Measurements from ENCODE around the gene RAD51B.

The RAD51B gene

GRCh38 chr14:68229423-68230100 is 410.0 kb downstream of the RAD51B start:
- no peak for DNase-seq (ENCODE audit: low read depth in 2 of 2, low spot score in 1 of 2)

DNA sequence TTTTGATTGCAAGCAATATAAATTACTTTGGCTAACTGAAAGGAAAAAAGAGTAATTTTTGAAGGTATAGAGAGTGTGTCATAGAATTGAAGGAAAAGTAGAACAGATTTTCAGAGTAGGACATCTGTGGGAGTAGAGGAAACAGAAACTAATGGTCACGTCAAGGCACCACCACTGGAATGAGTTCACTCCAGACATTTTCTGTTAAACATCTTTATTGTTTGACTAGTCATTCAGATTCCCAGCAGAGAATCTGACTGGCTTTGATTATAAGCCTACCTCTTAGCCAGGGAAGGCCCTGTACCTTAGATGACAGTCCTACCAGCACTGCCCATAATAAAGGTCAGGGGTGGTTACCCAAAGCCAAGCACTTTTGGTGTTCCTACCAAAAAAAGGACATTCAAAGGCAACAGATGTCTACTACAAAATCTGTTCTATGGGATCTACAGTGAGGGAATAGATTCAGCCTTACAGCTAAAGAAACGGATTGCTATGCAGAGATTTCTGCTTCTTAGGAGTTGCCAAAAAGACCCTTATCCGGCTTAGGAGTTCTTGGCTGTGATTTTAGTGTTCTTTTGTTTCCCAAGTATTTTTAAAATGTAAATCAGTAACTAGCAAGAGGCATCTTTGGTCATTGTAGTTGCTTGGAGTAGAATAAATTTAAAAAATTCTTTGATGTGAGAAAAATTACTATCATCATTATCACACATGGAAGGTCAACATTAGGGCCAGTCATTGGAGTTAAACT is 410.8 kb downstream of the RAD51B start:
- DNase-seq (ENCODE audit: low read depth in 2 of 2, low spot score in 1 of 2) = no peak

- no peak for DNase-seq (ENCODE audit: low read depth in 2 of 2, low spot score in 1 of 2)
Measured at GRCh38 chr14:68230950-68231717, 411.6 kb downstream of the RAD51B start.

- DNase-seq (ENCODE audit: low read depth in 2 of 2, low spot score in 1 of 2) = no peak
Measured at GRCh38 chr14:68231898-68232297, 412.3 kb downstream of the RAD51B start.

DNA sequence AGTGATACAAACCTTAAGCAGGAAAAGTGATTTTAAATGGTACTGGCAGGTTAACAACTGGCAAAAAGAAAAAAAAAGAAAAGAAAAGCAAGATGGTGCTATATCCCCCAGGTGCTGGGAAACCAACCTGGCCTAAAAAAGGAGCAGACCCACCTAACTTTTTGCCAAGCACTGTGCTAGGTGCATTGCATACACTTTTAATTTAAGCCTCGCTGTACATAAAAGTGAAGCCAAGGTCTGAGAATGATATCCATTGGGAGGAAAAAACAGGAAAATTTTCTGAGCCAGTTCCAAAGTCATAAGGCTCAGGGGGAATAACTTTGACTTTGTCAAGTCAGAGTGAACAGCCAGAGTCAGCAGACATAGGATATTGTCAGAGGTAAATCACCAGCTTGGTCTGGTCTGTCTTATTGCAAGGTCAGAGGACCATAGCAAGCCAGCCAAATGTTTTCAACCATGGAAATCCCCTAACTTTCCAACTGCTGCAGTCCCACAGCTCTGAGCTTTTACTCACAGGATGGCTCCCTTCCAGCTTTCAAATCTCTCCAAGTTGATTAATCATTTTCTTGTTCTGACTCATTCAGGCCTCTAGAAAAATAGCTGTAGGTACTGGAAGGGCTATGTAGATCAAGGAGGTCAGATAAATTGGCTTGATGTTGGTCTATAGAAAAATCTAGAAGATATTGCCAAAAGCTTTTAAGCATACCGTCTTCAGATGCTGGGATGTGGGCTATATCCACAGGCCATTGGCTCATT is 412.9 kb downstream of the RAD51B start:
- no peak for DNase-seq (ENCODE audit: low read depth in 2 of 2, low spot score in 1 of 2)

GRCh38 chr14:68233101-68233784 is 413.7 kb downstream of the RAD51B start:
- DNase-seq (ENCODE audit: low read depth in 2 of 2, low spot score in 1 of 2) = no peak

DNA sequence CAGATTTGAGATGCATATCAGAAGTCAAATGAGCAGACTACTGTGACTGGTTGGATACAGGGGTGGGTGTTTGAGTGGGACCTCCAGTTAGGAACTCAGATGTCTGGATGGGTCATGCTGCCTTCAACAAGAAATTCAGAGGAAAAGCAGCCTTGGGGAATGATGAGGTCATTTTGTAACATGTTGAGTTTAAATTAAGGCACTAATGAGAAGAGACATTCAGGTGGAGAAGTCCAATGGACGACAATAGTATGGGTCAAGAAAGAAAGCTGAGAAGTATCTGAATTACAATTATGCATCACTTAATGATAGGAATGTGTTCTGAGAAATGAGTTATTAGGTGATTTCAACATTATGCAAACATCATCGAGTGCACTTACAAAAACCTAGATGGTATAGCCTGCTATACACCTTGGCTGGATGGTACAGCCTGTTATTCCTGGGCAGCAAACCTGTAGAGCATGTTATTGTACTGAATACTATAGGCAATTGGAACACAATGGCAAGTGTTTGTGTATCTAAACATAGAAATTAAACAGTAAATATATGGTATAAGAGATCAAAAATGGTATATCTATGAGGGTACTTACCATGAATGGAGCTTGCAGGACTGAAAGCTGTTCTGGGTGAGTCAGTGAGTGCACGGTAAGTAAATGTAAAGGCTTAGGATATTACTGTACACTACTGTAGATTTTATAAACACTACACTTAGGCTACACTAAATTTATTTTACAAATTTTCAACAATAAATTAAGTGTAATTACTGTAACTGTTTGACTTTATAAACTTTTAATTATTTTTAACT is 414.7 kb downstream of the RAD51B start:
- DNase-seq (ENCODE audit: low read depth in 2 of 2, low spot score in 1 of 2) = no peak

DNA sequence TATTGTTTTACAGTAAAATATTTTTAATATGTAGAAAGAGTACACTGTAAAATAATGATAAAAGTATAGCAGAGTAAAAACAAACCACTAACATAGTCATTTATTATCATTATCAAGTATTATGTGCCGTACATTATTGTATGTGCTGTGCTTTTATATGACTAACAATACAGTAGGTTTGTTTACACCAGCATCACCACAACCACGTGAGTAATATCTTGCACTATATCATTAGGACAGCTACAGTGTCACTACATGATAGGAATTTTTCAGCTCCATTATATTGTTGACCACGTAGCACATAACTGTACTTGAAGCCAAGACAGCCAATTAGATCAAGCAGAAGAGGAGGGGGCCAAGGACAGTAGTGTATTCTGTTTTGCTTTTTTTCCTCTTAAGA is 415.4 kb downstream of the RAD51B start:
- DNase-seq (ENCODE audit: low read depth in 2 of 2, low spot score in 1 of 2) = no peak

DNA sequence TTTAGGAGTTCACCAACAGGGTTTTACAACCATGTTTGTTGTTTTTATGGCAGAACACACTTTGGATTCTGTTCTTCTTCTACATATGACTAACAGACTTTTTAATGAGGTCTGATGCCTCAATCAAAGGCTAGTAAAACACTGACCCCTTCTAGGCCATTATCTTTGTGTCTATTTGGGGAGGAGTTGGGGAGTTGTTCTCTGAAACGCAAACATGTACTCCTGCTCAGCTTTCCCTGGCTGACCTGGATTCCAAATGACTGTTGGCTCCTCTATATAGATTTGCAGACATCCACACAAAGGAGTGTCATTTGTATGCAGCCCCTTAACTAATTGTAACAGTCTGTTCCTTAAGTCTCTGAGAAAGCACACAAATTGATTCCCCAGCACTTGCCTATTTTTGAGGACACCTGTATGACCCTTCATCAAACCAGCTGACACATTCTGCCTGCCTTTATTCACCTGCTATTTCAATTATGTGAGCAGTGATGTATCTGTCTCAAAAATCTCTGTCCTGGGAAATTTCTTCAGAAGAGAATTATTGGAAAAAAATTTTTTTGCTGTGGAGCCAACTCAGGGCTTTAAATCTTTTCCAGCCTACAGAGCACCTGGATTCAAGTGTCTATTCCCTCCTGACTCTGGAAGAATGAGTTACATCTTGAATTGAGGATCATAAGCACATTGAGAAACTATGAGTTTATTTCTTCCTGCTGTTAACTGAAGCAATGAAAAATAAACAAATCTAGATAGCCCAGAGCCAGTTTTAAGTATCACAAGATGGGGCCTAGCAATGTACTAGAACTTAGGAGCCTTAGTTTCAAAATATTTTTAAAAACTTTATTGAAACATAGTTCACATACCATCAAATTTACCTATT is 417.2 kb downstream of the RAD51B start:
- DNase-seq (ENCODE audit: low read depth in 2 of 2, low spot score in 1 of 2) = no peak

DNA sequence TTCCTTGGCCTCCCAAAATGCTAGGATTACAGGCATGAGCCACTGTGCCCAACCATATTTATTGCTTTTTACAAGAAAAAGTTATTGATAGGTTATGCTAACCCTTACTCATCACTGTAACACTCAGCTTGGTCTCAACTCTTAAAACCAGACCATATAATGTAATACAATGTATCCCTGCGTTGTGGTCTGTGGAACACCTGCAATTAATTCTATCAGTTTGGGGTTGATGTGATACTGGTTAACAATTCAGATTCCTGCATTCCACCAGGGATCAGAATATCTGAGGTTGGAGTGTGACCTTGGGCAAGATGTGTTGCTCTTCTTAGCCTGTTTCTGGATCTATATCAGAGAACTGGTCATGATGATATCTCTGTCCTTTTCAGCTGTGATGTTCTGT is 419.0 kb downstream of the RAD51B start:
- DNase-seq (ENCODE audit: low read depth in 2 of 2, low spot score in 1 of 2) = no peak

DNA sequence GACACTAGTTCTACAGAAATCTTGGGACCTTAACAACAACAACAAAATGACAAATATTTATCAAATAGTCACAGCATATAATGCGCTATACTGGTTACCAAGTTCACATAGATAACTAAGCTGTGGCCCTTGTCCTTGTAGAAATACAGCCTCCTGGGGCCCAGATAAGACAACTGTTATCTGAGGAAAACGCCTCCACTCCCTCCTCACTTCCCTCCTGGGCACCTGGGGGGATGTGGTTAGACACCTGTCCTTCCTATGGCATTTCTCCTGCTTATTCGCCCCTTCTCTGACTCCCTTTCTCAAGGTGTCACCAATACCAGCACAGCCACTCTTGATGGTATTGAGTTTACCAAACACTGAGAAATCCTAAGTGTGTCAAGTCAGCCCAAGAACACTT is 419.4 kb downstream of the RAD51B start:
- DNase-seq (ENCODE audit: low read depth in 2 of 2, low spot score in 1 of 2) = no peak

- no peak for DNase-seq (ENCODE audit: low read depth in 2 of 2, low spot score in 1 of 2)
Measured at GRCh38 chr14:68239988-68240771, 420.6 kb downstream of the RAD51B start.

DNA sequence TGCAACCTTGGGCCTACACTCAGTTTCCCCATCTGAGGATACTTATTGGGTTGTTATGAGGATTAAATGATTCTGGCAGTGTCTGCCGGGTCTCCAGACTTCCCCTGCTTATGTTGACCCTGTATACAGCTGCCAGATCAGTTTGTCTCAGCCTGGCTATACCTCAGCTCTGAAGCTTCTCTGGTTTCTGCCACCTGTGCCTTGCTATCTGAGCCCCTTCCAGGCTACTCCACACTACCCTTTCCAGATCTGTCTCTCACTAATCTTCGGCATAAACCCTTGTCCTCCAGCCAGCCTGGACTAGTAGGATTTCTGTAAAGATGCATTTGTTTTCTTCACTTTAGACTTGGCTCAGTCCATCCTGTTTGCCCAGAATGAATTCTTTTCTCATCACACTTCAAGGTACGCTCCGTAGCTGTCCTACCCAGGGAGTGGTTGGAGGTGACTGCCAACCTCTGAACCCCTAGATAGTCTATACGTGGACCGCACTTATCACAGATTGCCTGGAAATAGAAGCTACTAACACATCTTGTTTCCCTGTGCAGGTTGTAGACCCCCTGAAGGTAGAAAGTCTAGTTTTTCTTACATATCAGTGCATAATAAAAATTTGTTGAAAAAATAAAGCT is 422.4 kb downstream of the RAD51B start:
- DNase-seq (ENCODE audit: low read depth in 2 of 2, low spot score in 1 of 2) = no peak

- DNase-seq (ENCODE audit: low read depth in 2 of 2, low spot score in 1 of 2) = no peak
Measured at GRCh38 chr14:68243450-68244010, 424.0 kb downstream of the RAD51B start.

DNA sequence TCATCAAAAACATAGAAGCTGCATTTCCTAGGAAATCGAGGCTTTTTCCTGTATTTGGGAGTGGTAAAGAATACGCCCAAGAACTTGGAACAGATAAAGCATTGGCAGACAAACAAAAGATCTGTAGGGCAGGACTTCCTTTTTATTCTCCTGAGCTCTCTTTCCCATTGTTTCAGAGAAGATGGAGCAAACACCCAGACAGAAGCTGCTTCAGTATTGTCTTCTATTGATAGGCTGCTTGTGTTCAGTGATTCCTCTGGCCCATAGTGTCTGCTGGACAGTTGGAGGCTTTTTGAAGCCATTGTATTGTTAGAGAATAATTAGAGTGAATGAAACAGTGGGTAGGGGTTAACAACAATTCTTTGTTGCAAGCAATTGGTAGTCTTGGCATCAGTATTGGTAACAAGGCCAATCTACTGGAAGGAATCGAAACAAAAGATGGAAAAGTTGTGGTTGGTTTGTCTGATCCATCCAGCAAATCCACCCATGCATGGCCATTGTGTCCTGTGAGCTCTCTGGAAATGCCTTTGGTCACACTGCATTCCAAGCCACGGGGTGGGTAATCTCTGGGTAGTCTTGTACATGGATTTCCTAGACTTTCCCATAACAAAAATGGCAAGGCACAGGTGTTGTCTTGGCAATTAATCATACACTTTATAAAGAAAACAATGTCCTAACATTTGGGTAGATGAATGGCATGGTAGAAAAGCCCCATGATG is 424.8 kb downstream of the RAD51B start:
- no peak for DNase-seq (ENCODE audit: low read depth in 2 of 2, low spot score in 1 of 2)

GRCh38 chr14:68245146-68246073 is 425.8 kb downstream of the RAD51B start:
- DNase-seq (ENCODE audit: low read depth in 2 of 2, low spot score in 1 of 2) = no peak
